HG03175 (cell line): Measurements from ENCODE around the gene SP7.
"Not testable (repeated sequence)": the region's sequence is repeated elsewhere in the genome, so short reads cannot be mapped to it uniquely, and the experiment has no call there.

Source experiments
- ATAC-seq: cut with Tn5 transposase; IDR thresholded peaks from one replicate; pipeline ENCODE4 v1.9.1; 2021; ENCODE audit warnings: mild to moderate bottlenecking, moderate library complexity; ENCODE audit not compliant: unreplicated experiment

SP7 gene

GRCh38 chr12:53336181-53336681 lies at the start of gene SP7:
Gene SP7 (minus strand): TSS chr12:53336354. CDS start chr12:53335646, 708 bp downstream.
- no peak for ATAC-seq

GRCh38 chr12:53383258-53383657 lies 47.1 kb upstream of the SP7 start:
- no peak for ATAC-seq

GRCh38 chr12:53381731-53382630 lies 45.8 kb upstream of the SP7 start:
- ATAC-seq = no peak

GRCh38 chr12:53380794-53381730 lies 44.9 kb upstream of the SP7 start:
- ATAC-seq = no peak

DNA sequence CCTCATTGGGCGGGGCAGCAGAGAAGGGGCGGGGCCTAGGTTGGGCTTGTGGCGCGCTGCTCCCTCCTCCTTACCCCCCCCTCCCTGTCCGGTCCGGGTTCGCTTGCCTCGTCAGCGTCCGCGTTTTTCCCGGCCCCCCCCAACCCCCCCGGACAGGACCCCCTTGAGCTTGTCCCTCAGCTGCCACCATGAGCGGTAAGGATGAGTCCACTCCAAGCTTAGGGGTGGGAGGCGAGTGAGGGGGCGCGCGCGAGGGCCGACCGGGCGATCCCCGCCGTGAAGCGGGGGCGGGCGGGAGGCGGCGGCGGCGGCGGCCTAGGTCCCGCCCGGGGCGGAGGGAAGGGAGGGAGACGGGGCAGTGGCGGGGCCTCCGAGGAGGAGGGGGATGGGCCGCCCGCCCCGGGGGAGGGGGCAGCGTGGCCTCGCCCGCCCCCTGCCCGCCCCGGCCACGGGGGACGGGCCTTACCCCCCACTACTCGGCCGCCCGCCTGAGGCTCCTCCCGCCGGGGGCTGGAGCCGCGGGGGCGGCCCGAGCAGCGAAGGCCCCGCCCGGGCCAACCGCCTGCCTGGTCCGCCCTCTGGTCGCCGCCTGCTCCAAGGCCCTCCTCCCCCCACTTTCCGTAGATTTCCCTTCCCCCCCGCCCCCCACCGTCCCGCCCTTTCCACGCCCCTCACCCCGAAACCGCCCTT lies 44.1 kb upstream of the SP7 start, which contains the start of gene SP1:
Gene SP1, plus strand, starts transcription at position 73 of the 690 bp plus-strand sequence. Its CDS starts 116 bp downstream, at position 189.
- peak; percentile 38 for ATAC-seq

DNA sequence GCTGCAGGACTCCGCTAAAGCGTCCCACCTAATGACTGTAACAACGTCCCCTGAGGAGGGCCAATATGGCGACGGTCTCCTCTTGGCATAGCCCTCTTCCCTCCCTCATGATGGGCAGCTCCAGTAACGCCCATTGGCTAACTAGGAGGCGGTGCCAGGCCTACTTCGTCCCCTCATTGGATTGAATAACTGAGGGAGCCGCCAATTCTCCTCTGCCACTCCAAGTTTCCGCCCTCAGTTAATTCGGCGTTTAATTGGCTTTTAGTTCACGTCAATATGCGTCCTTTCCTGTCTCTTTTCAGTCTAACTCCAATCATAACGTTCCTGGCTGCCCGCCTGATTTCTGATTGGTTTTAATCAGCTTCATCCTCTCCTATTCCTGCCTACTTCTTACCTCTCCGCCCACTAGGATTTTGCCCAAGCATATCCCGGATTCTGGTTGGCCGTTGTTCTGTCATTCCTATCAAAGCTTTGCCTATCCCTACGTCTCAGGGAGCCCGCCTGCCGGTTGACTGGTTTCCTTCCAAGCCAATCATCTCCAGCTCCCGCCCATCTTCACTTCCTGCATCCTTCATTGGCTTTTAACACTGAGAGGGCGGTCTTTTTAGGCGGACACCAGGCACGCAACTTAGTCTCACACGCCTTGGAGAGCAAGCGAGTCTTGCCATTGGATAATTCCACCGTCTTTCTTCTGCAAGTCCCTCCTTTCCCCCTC lies 43.4 kb upstream of the SP7 start:
- peak; percentile 75 for ATAC-seq

GRCh38 chr12:53378724-53379388 lies 42.7 kb upstream of the SP7 start:
- no peak for ATAC-seq

GRCh38 chr12:53378222-53378621 lies 42.1 kb upstream of the SP7 start:
- no peak for ATAC-seq

GRCh38 chr12:53376747-53377146 lies 40.6 kb upstream of the SP7 start:
- no peak for ATAC-seq

DNA sequence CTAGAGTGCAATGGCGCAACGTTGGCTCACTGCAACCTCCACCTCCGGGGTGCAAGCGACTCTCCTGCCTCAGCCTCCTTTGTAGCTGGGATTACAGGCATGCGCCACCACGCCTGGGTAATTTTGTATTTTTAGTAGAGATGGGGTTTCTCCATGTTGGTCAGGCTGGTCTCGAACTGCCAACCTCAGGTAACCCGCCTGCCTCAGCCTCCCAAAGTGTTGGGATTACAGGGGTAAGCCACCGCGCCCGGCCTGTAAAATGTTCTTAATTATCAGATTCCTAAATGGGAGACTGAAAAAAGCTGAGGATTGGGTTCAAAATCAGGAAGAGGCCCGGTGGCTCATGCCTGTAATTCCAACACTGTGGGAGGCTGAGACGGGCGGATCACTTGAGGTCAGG lies 38.1 kb upstream of the SP7 start:
- not testable (repeated sequence) for ATAC-seq

DNA sequence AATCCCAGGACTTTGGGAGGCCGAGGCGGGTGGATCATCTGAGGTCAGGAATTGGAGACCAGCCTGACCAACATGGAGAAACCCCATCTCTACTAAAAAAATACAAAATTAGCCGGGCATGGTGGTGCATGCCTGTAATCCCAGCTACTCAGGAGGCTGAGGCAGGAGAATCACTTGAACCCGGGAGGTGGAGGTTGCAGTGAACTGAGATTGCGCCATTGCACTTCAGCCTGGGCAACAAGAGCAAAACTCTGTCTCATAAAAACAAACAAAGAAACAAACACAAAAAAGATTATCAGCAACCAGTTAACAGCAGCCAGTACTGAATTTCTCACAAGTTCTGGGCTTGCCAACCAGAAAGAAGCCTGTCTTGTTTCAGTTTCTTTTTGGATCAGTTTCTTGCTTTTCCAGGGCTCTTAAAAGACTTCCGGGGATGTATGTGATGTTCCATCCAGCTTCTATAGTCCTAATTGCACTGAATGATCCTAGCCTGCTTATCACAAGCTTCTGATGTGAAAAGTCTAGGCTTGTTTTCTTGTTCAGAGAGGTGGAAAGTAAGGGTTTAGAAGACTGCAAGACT lies 37.5 kb upstream of the SP7 start:
- ATAC-seq = not testable (repeated sequence)

DNA sequence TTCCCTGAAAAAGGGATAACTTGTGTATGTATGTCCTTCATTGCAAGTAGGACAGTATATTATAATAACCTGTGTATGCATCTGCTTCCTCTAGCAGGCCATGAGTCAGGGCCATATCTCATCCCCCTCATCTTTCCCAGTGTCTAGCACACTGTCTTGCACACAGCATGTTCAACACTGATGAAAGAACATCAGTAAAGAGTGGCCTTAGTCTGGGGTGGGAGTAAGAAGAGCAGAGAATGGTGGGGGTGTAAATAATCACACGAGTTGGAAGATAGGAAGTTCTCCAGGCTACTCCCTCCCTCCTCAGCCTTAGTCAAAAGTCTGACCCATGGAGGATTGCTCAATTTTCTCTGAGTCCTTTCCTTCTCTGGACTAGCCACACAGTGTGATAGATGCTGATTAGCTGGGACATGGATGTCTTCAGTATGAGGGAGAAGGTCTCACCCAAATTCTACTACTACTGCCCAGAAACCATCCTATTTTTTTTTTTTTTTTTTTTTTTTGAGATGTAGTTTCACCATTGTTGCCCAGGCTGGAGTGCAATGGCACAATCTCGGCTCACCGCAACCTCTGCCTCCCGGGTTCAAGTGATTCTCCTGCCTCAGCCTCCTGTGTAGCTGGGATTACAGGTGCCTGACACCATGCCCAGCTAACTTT lies 29.2 kb upstream of the SP7 start:
- no peak for ATAC-seq

- not testable (repeated sequence) for ATAC-seq
Observed at GRCh38 chr12:53361638-53362037, 25.5 kb upstream of the SP7 start.

DNA sequence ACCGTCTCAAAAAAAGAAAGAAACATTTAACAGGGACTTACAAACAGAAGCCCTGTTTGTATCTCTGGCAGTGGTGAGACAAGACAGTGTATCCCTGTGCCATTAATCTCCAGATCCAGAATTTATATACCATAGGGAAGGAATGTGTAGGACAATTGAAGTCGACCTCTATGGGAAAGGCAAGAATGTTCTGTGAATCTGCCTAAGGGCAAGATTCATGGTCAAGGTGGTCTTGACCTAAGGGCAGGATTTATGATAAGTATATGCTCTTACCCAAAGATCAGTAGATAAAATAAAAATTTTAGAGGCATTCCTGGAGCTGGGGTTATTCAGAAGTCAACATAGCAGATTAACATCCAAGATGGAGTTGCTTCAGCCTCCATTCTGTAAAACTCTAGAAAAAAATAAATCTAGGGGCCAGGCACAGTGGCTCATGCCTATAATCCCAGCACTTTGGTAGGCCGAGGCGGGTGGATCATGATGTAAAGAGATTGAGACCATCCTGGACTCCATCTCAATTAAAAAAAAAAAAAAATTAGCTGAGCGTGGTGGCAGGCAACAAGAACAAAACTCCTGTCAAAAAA lies 22.8 kb upstream of the SP7 start:
- no peak for ATAC-seq

DNA sequence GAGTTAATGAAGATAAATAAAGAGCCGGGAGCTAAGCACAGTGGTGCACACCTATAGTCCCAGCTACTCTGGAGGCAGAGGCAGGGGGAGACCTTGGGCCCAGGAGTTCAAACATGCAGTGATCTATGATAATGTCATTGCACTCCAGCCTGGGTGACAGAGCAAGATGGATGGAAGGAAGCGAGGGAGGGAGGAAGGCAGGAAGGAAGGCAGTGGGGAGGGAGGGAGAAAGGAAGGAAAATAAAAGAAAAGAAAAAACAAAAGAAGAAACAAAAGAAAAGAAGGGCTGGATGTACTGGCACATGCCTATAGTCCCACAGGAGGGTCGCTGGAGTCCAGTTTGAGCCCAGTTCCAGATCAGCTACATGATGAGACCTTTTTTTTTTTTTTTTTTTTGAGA lies 19.0 kb upstream of the SP7 start:
- no peak for ATAC-seq

- ATAC-seq = no peak
Observed at GRCh38 chr12:53353257-53353655, 17.1 kb upstream of the SP7 start.

DNA sequence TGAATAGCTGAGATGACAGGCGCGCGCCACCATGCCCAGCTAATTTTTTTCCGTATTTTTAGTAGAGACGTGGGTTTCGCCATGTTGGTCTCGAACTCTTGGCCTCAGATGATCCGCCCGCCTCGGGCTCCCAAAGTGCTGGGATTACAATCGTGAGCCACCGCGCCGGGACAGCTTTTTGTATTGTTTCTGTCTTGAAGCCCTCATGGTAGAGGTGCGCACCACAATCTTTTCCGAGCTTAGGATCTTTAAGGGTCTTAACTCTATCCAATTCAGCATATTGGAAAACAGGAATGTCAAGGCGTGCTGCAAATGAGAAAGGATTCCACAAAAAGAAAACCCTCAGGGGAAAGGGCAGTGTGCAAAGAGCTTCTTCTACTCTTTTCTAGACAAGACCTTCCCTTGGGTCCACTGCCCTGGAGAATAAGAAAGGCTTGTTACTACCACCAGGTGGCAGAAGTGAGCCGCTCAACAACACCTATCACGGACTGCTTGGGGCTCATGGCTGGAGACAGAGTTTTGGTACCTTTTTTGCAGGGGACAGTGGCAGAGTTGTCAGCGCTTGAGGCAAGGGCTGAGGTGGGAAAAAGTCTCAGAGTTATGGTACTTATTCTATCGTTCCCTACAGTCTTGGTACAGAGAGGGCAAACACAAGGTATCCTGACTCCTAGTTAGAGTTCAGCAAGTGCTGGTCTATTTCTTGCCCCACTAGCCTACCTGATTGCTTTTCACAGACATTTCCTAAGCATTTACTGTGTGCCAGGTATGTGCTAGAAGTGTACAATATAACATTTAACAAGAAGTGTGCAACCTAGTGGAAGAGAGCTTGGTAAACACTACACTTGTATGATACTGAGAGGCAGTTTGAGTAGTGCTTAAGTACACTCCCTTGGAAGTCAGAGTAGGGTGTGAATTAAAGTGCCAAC lies 16.4 kb upstream of the SP7 start:
- peak; percentile 76 for ATAC-seq
